ENCODE measurements around the gene DOCK4.

DOCK4 gene

DNA sequence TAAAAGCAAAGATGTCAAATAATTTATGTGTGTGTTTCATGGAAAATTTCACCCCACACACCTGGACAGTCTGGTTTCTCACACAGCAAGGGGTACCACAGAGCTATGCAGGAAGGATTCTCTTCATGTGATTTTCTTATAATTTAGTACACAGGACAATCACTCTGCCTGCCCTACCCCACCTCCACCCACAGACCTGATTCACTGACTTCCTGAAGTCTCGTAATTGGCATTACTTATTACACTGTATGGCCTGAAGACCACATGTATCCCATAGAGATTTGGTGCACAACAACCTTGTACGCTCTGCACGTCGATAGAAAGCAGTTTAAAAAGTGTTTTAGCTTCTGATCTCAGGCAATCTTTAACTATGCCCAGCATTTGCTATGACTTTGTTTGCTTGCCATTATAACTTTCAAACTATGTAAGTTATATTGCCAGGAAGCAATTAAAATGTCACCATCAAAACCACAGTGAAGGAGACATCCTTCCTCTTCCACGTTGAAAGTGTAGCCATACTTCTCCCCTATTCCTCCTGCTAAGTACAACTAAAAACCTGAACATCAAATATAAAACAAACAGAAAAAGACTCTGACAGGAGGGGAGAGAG lies 364.5 kb downstream of the DOCK4 start:
- no peak for DNase-seq (ENCODE audit: low read depth)
- no peak for TF ChIP-seq CTCF (IDR thresholded peaks at IDR 0.05; ENCODE audit: low read depth, low read length, missing control alignments)
- no peak overlapping the region for H3K4me3 ChIP-seq (ENCODE audit: low read depth, low read length)

GRCh38 chr7:111840528-111840927 lies 365.7 kb downstream of the DOCK4 start:
- no peak for DNase-seq (ENCODE audit: low read depth)
- H3K4me3 ChIP-seq (ENCODE audit: low read depth, low read length), result no peak overlapping the region
- TF ChIP-seq CTCF (IDR thresholded peaks at IDR 0.05; ENCODE audit: low read depth, low read length, missing control alignments), result no peak

GRCh38 chr7:111839261-111839660 lies 366.9 kb downstream of the DOCK4 start:
- H3K4me3 ChIP-seq (ENCODE audit: low read depth, low read length), result no peak overlapping the region
- TF ChIP-seq CTCF (IDR thresholded peaks at IDR 0.05; ENCODE audit: low read depth, low read length, missing control alignments), result no peak

GRCh38 chr7:111836592-111836991 lies 369.6 kb downstream of the DOCK4 start:
- H3K4me3 ChIP-seq (ENCODE audit: low read depth, low read length), result no peak overlapping the region
- DNase-seq (ENCODE audit: low read depth), result no peak
- TF ChIP-seq CTCF (IDR thresholded peaks at IDR 0.05; ENCODE audit: low read depth, low read length, missing control alignments), result no peak

More at GRCh38 chr7:111839261-111839660, 366.9 kb downstream of the DOCK4 start:
- DNase-seq (ENCODE audit: low read depth), result no peak

- H3K4me3 ChIP-seq (ENCODE audit: low read depth, low read length), result no peak overlapping the region
- no peak for TF ChIP-seq CTCF (IDR thresholded peaks at IDR 0.05; ENCODE audit: low read depth, low read length, missing control alignments)
- DNase-seq (ENCODE audit: low read depth), result no peak
Observed at GRCh38 chr7:111835066-111835465, 371.1 kb downstream of the DOCK4 start.

DNA sequence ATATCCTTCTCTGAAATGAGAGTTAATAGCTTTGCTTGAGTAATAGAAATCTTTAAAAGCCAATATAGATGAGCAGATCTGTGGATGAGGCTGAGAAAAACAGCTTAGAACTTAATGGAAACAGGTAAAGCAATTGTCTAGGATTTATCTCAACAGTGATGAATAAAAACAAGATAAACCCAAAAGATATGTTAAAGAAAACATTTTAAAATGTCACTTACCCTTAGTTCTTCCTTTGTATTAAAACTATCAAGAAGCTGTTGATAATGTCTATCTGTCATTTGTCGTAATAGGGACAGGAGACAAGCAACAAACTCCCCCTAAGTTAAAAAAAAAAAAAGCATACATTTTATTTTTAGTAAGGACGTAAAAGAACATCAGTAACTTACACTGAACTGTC lies 371.8 kb downstream of the DOCK4 start:
- no peak for DNase-seq (ENCODE audit: low read depth)
- H3K4me3 ChIP-seq (ENCODE audit: low read depth, low read length), result no peak overlapping the region
- TF ChIP-seq CTCF (IDR thresholded peaks at IDR 0.05; ENCODE audit: low read depth, low read length, missing control alignments), result no peak

GRCh38 chr7:111833466-111833865 lies 372.7 kb downstream of the DOCK4 start:
- no peak for TF ChIP-seq CTCF (IDR thresholded peaks at IDR 0.05; ENCODE audit: low read depth, low read length, missing control alignments)
- no peak for DNase-seq (ENCODE audit: low read depth)

More at GRCh38 chr7:111833466-111833865, 372.7 kb downstream of the DOCK4 start:
- H3K4me3 ChIP-seq (ENCODE audit: low read depth, low read length), result no peak overlapping the region
